Measurements from ENCODE around the gene CARMIL1. TPM values are rescaled to one million over a fixed set of nuclear protein-coding genes. Genes with fewer than 3 reads are reported as not detected.

Gene CARMIL1
- total RNA-seq, 2 experiments from 2014 or later: 3.9 to 4.7 TPM

GRCh38 chr6:25504661-25505060, 225.5 kb downstream of the CARMIL1 start:
- DNase-seq (no peak), ATAC-seq (ENCODE audit: poor library complexity) (no peak)
- CTCF ChIA-PET: interaction anchor here (0.6 to 1.4 kb wide), 2 partner anchors 52 to 281 kb away, joined by 3 read pairs; no protein-coding TSS in a partner anchor
- no peak for TF ChIP-seq CTCF (IDR thresholded peaks at IDR 0.05)
- H3K27me3 ChIP-seq (ENCODE audit: control insufficient read depth in 1 of 2, insufficient read depth in 2 of 2, low read length in 2 of 2): no peaks in the 10 kb centered on the region
- no peak overlapping the region for H3K27ac ChIP-seq (ENCODE audit: low read depth in 1 of 2, low read length in 2 of 2)
- H3K4me3 ChIP-seq (ENCODE audit: low read length): no peak overlapping the region
- H3K36me3 Mint-ChIP-seq (ENCODE audit: low read depth): peaks cover 13% of the 10 kb centered on the region
- H3K4me3 Mint-ChIP-seq: no peak overlapping the region
- no peaks in the 10 kb centered on the region for H3K36me3 ChIP-seq (ENCODE audit: insufficient read depth, low read length)
- H3K9me3 Mint-ChIP-seq: no peaks in the 10 kb centered on the region
- H3K9me3 ChIP-seq (ENCODE audit: control insufficient read depth in 1 of 2, insufficient read depth in 1 of 2, low read length in 2 of 2): no peaks in the 10 kb centered on the region
- no peaks in the 10 kb centered on the region for H3K4me1 Mint-ChIP-seq (ENCODE audit: low read depth)
- no peaks in the 10 kb centered on the region for H3K4me1 ChIP-seq (ENCODE audit: insufficient read depth, low read length)
- no peaks in the 10 kb centered on the region for H3K27me3 Mint-ChIP-seq
- POLR2A ChIA-PET: no interaction called here
- no peak overlapping the region for H3K27ac Mint-ChIP-seq
- intact Hi-C loops (cut with DNase I, micrococcal nuclease): no loop called here

- H3K36me3 Mint-ChIP-seq (ENCODE audit: low read depth): peaks cover 11% of the 10 kb centered on the region
- H3K27ac Mint-ChIP-seq: no peak overlapping the region
- H3K27me3 ChIP-seq (ENCODE audit: control insufficient read depth in 1 of 2, insufficient read depth in 2 of 2, low read length in 2 of 2): no peaks in the 10 kb centered on the region
- no peaks in the 10 kb centered on the region for H3K27me3 Mint-ChIP-seq
- TF ChIP-seq CTCF (IDR thresholded peaks at IDR 0.05): no peak
- ATAC-seq (ENCODE audit: poor library complexity) (no peak), DNase-seq (no peak)
- H3K27ac ChIP-seq (ENCODE audit: low read depth in 1 of 2, low read length in 2 of 2): no peak overlapping the region
- H3K4me1 Mint-ChIP-seq (ENCODE audit: low read depth): no peaks in the 10 kb centered on the region
- H3K4me1 ChIP-seq (ENCODE audit: insufficient read depth, low read length): no peaks in the 10 kb centered on the region
- no peaks in the 10 kb centered on the region for H3K36me3 ChIP-seq (ENCODE audit: insufficient read depth, low read length)
- intact Hi-C loops (cut with DNase I, micrococcal nuclease): no loop called here
- no peak overlapping the region for H3K4me3 Mint-ChIP-seq
- H3K9me3 ChIP-seq (ENCODE audit: control insufficient read depth in 1 of 2, insufficient read depth in 1 of 2, low read length in 2 of 2): no peaks in the 10 kb centered on the region
- H3K4me3 ChIP-seq (ENCODE audit: low read length): no peak overlapping the region
- no peaks in the 10 kb centered on the region for H3K9me3 Mint-ChIP-seq
- ChIA-PET CTCF (interaction anchor here (0.9 to 1.4 kb wide), 2 partner anchors 16 to 282 kb away, joined by 3 read pairs; no protein-coding TSS in a partner anchor), POLR2A (no interaction called here)
These were observed 226.8 kb downstream of the CARMIL1 start for GRCh38 chr6:25506020-25506419.

GRCh38 chr6:25508051-25508450, 228.9 kb downstream of the CARMIL1 start:
- no peaks in the 10 kb centered on the region for H3K4me1 ChIP-seq (ENCODE audit: insufficient read depth, low read length)
- Mint-ChIP-seq H3K36me3 (ENCODE audit: low read depth) (peaks cover 4% of the 10 kb centered on the region), H3K4me3 (no peak overlapping the region), H3K4me1 (ENCODE audit: low read depth) (no peaks in the 10 kb centered on the region), H3K27ac (no peak overlapping the region), H3K27me3 (no peaks in the 10 kb centered on the region), H3K9me3 (no peaks in the 10 kb centered on the region)
- H3K4me3 ChIP-seq (ENCODE audit: low read length): no peak overlapping the region
- CTCF ChIA-PET: no interaction called here
- H3K9me3 ChIP-seq (ENCODE audit: control insufficient read depth in 1 of 2, insufficient read depth in 1 of 2, low read length in 2 of 2): no peaks in the 10 kb centered on the region
- no peaks in the 10 kb centered on the region for H3K27me3 ChIP-seq (ENCODE audit: control insufficient read depth in 1 of 2, insufficient read depth in 2 of 2, low read length in 2 of 2)
- intact Hi-C loops (cut with DNase I, micrococcal nuclease): no loop called here
- TF ChIP-seq CTCF (IDR thresholded peaks at IDR 0.05): no peak
- H3K36me3 ChIP-seq (ENCODE audit: insufficient read depth, low read length): no peaks in the 10 kb centered on the region
- DNase-seq: no peak
- H3K27ac ChIP-seq (ENCODE audit: low read depth in 1 of 2, low read length in 2 of 2): no peak overlapping the region
- POLR2A ChIA-PET: no interaction called here
- no peak for ATAC-seq (ENCODE audit: poor library complexity)

Measured in CD4-positive, alpha-beta T cell (primary cell).